Measurements from ENCODE around the gene CNTNAP2. TPM values are rescaled to one million over a fixed set of nuclear protein-coding genes. Genes with fewer than 3 reads are reported as not detected.

The CNTNAP2 gene
- total and polyA plus RNA-seq, 2 of the 8 experiments (the other 6 are each of a cell fraction or from before 2014, with no cell fraction given) = 27.9 to 71.0 TPM

- Histone ChIP-seq H3K4me3 (ENCODE audit: extremely low read depth in 1 of 4, insufficient read depth in 2 of 4, low read depth in 3 of 4, low read length in 4 of 4) (no peak overlapping the region), H4K91ac (replicated peaks; ENCODE audit: insufficient read length, low read length) (no peak overlapping the region), H3K79me1 (ENCODE audit: low read depth, low read length) (no peaks in the 10 kb centered on the region), H3K4ac (replicated peaks; ENCODE audit: insufficient read length, low read depth, low read length) (no peak overlapping the region), H3K14ac (ENCODE audit: insufficient read length) (no peak overlapping the region), H4K8ac (ENCODE audit: extremely low read depth, insufficient read depth, low read length) (no peak overlapping the region), H3K23ac (ENCODE audit: insufficient read length) (no peak overlapping the region), H2BK120ac (replicated peaks; ENCODE audit: low read depth, low read length) (no peak overlapping the region), H3K79me2 (ENCODE audit: control insufficient read depth in 1 of 2, insufficient read depth in 2 of 2, low read length in 2 of 2) (no peaks in the 10 kb centered on the region), H3K56ac (replicated peaks; ENCODE audit: insufficient read length, low read depth, low read length) (no peak overlapping the region), H3K27me3 (replicated peaks in 1 of 4; ENCODE audit: control insufficient read depth in 3 of 4, extremely low read depth in 1 of 4, insufficient read depth in 3 of 4, low read length in 3 of 4) (no peaks in the 10 kb centered on the region; a peak in 1 of 7 replicates), H2AFZ (ENCODE audit: low read length) (no peak overlapping the region), H2AK5ac (ENCODE audit: low read depth, low read length) (no peak overlapping the region), H3K9me3 (ENCODE audit: insufficient read depth in 2 of 2, low read depth in 1 of 2, low read length in 1 of 2) (no peaks in the 10 kb centered on the region), H3K18ac (ENCODE audit: extremely low read depth, low read length) (no peak overlapping the region), H3K4me1 (replicated peaks in 1 of 4; ENCODE audit: control insufficient read depth in 3 of 4, insufficient read depth in 4 of 4, low read length in 3 of 4) (no peaks in the 10 kb centered on the region), H3K9ac (replicated peaks in 1 of 4; ENCODE audit: extremely low read depth in 1 of 4, low read depth in 3 of 4, low read length in 3 of 4) (no peak overlapping the region), H3K27ac (ENCODE audit: low read depth, low read length) (no peak overlapping the region), H2BK15ac (ENCODE audit: low read length) (no peak overlapping the region), H3K23me2 (ENCODE audit: low read depth, low read length) (no peaks in the 10 kb centered on the region; the same call in 1 of the 2 replicates), H4K20me1 (replicated peaks in 1 of 2; ENCODE audit: control insufficient read depth in 1 of 2, insufficient read depth in 2 of 2, low read length in 2 of 2) (no peaks in the 10 kb centered on the region), H2BK20ac (ENCODE audit: low read length) (no peak overlapping the region), H3K4me2 (ENCODE audit: insufficient read depth in 1 of 2, low read depth in 2 of 2, low read length in 2 of 2) (no peak overlapping the region), H2BK5ac (ENCODE audit: low read depth, low read length) (no peak overlapping the region), H2BK12ac (ENCODE audit: low read depth, low read length) (no peak overlapping the region), H4K5ac (ENCODE audit: insufficient read length, low read depth, low read length) (no peak overlapping the region), H3K36me3 (ENCODE audit: control insufficient read depth in 2 of 4, insufficient read depth in 4 of 4, low read length in 3 of 4) (no peaks in the 10 kb centered on the region)
- FAIRE-seq (no peak), DNase-seq (ENCODE audit: low read depth in 1 of 2, low spot score in 2 of 2) (no peak)
- 97% methylated on average over 2 of the region's 2 CpGs; no CpG with 5 or more reads in 1 of the 2 experiments for WGBS, 2 experiments (ENCODE audit: extremely low coverage in 1 of 2, insufficient coverage in 1 of 2, insufficient read length in 1 of 2, insufficient replicate concordance in 2 of 2, low coverage in 1 of 2, low lambda C conversion rate in 2 of 2, missing lambda C conversion rate in 1 of 2)
- ChIA-PET POLR2A (ENCODE audit: partially characterized antibody) (no interaction called here), CTCF (ENCODE audit: partially characterized antibody) (no interaction called here)
- no peak for TF ChIP-seq BCL11A (IDR thresholded peaks at IDR 0.05; ENCODE audit: low read depth in 2 of 2, low read length in 2 of 2)
- TF ChIP-seq CTCF (IDR thresholded peaks at IDR 0.05; ENCODE audit: control extremely low read depth in 1 of 3, insufficient read depth in 1 of 3, low read depth in 1 of 3, low read length in 3 of 3) = no peak
- TF ChIP-seq SIX5 (IDR thresholded peaks at IDR 0.05; ENCODE audit: low read depth, low read length) = no peak
These were observed 258.6 kb downstream of the CNTNAP2 start for GRCh38 chr7:146375170-146375569.
